Astrocyte of the spinal cord (primary cell): ENCODE measurements around the gene NES.

Source experiments
- DNase-seq: peaks from one replicate; pipeline ENCODE4 v3.0.0; 2011; ENCODE audit warnings: low read depth, low spot score
- H3K4me3 ChIP-seq: 2 replicates; pipeline ENCODE4 v1.5.1; 2011; ENCODE audit warnings: low read depth, mild to moderate bottlenecking, low read length, moderate library complexity
- CTCF ChIP-seq: IDR thresholded peaks from 2 replicates; pipeline ENCODE4 v1.5.1; 2012; ENCODE audit warnings: low read depth, mild to moderate bottlenecking, low read length, inconsistent platforms
- in situ Hi-C: cut with HindIII; loops from 2 replicates; pipeline ENCODE4 v1.10.0; 2017; ENCODE audit warnings: low sequenced_read_pairs

NES gene

GRCh38 chr1:156676820-156677615 is at the start of gene NES:
Gene NES (minus strand): TSS chr1:156677407. CDS start chr1:156677264, 143 bp downstream.
- peak within 1 kb of the TSS; percentile 48 for H3K4me3 ChIP-seq
- in situ Hi-C loops, result no loop called here
- DNase-seq, result peak; percentile 63
- TF ChIP-seq CTCF, result no peak

GRCh38 chr1:156726549-156727226 is 49.5 kb upstream of the NES start:
- in situ Hi-C loops, result no loop called here
- peak; percentile 60 for DNase-seq
- TF ChIP-seq CTCF, result peak; percentile 67
- H3K4me3 ChIP-seq, result peak overlapping the region; percentile 96

- peak; percentile 87 for DNase-seq
- peak overlapping the region; percentile 22 for H3K4me3 ChIP-seq
- in situ Hi-C loops, result no loop called here
- TF ChIP-seq CTCF, result peak; percentile 93
Measured at GRCh38 chr1:156725683-156726280, 48.6 kb upstream of the NES start.

GRCh38 chr1:156721535-156721934 is 44.3 kb upstream of the NES start:
- in situ Hi-C loops, result no loop called here
- H3K4me3 ChIP-seq, result no peak overlapping the region

GRCh38 chr1:156721131-156721530 is 43.9 kb upstream of the NES start:
- DNase-seq, result no peak
- no peak overlapping the region for H3K4me3 ChIP-seq
- in situ Hi-C loops, result no loop called here
- no peak for TF ChIP-seq CTCF

More at GRCh38 chr1:156721535-156721934, 44.3 kb upstream of the NES start:
- no peak for TF ChIP-seq CTCF
- no peak for DNase-seq

- H3K4me3 ChIP-seq, result no peak overlapping the region
- in situ Hi-C loops, result no loop called here
- no peak for DNase-seq
- TF ChIP-seq CTCF, result no peak
Measured at GRCh38 chr1:156717351-156717750, 40.1 kb upstream of the NES start.
